ENCODE measurements around the gene ACAD9. TPM values are rescaled to one million over a fixed set of nuclear protein-coding genes. Genes with fewer than 3 reads are reported as not detected.

The ACAD9 gene
- polyA plus RNA-seq, 1 of the 3 experiments (the other 2 are of a cell fraction): 41.9 TPM

GRCh38 chr3:128933922-128934253 is 54.5 kb downstream of the ACAD9 start:
- ChIA-PET POLR2A (no interaction called here), CTCF (interaction anchor here (1.1 kb wide), 1 partner anchor 36 kb away, joined by 4 read pairs; no protein-coding TSS in a partner anchor)
- no peaks in the 10 kb centered on the region for H3K9me3 ChIP-seq
- no peaks in the 10 kb centered on the region for H4K20me1 ChIP-seq (ENCODE audit: insufficient read depth)
- no peak overlapping the region for H3K4me3 ChIP-seq (ENCODE audit: low read depth in 2 of 2, low read length in 1 of 2)
- no peaks in the 10 kb centered on the region for H3F3A ChIP-seq (replicated peaks; ENCODE audit: insufficient read depth)
- 67% methylated on average over 1 of the region's 2 CpGs for WGBS (ENCODE audit: low lambda C conversion rate)
- H3K27ac ChIP-seq (ENCODE audit: low read depth in 2 of 2, low read length in 1 of 2): no peak overlapping the region
- H3K9ac ChIP-seq: no peak overlapping the region
- TF ChIP-seq TAF1 (IDR thresholded peaks at IDR 0.05; ENCODE audit: borderline replicate concordance, low read depth, low read length) (no peak), YY1 (IDR thresholded peaks at IDR 0.05; ENCODE audit: low read depth) (no peak), EZH2phosphoT487 (IDR thresholded peaks at IDR 0.05; ENCODE audit: borderline replicate concordance, low read depth) (no peak), FOXJ3 (CRISPR knock-in tag; IDR thresholded peaks at IDR 0.05) (no peak)
- TF ChIP-seq, protein P1, sequence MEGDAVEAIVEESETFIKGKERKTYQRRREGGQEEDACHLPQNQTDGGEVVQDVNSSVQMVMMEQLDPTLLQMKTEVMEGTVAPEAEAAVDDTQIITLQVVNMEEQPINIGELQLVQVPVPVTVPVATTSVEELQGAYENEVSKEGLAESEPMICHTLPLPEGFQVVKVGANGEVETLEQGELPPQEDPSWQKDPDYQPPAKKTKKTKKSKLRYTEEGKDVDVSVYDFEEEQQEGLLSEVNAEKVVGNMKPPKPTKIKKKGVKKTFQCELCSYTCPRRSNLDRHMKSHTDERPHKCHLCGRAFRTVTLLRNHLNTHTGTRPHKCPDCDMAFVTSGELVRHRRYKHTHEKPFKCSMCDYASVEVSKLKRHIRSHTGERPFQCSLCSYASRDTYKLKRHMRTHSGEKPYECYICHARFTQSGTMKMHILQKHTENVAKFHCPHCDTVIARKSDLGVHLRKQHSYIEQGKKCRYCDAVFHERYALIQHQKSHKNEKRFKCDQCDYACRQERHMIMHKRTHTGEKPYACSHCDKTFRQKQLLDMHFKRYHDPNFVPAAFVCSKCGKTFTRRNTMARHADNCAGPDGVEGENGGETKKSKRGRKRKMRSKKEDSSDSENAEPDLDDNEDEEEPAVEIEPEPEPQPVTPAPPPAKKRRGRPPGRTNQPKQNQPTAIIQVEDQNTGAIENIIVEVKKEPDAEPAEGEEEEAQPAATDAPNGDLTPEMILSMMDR (IDR thresholded peaks at IDR 0.05): no peak
- no peaks in the 10 kb centered on the region for H3K36me3 ChIP-seq (replicated peaks in 1 of 2; ENCODE audit: control insufficient read depth in 1 of 2, insufficient read depth in 2 of 2, low read length in 1 of 2)
- no peaks in the 10 kb centered on the region for H3K79me2 ChIP-seq (ENCODE audit: insufficient read depth)
- H3K4me1 ChIP-seq (ENCODE audit: control insufficient read depth in 1 of 2, insufficient read depth in 2 of 2, low read depth in 1 of 2, low read length in 1 of 2): no peaks in the 10 kb centered on the region
- no peak for DNase-seq
- H3K4me2 ChIP-seq: no peak overlapping the region
- no peak overlapping the region for H2AFZ ChIP-seq (ENCODE audit: low read depth)
- peaks cover 38% of the 10 kb centered on the region; the same call in 1 of the 2 replicates for H3K27me3 ChIP-seq (ENCODE audit: insufficient read depth)
- no peaks in the 10 kb centered on the region for H3K9me2 ChIP-seq

DNA sequence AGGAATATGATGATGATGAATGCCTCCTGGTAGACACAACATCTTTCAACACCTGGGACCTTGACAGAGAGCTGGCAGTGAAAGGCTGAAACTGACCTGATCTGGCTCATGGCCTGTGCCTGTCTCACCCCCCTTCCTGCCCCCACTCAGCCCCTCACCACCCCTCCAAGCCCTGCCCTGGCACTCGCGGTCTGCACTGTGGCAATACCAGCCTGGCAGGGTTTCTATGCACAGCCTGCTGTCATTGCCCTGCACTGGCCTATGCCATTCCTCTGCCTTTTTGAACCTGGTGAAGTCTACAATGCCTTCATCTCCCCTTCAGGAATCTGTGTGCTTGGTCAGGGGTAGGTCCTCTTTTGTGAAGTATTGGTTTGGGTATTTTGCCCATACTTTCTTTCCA is 56.5 kb downstream of the ACAD9 start:
- Histone ChIP-seq H3K4me1 (ENCODE audit: control insufficient read depth in 1 of 2, insufficient read depth in 2 of 2, low read depth in 1 of 2, low read length in 1 of 2) (no peaks in the 10 kb centered on the region), H3K9me2 (no peaks in the 10 kb centered on the region), H3K9me3 (no peaks in the 10 kb centered on the region), H3K27ac (ENCODE audit: low read depth in 2 of 2, low read length in 1 of 2) (no peak overlapping the region), H3K4me2 (no peak overlapping the region), H3K9ac (no peak overlapping the region), H3K27me3 (ENCODE audit: insufficient read depth) (peaks cover 38% of the 10 kb centered on the region; the same call in 1 of the 2 replicates), H3K79me2 (ENCODE audit: insufficient read depth) (no peaks in the 10 kb centered on the region), H2AFZ (ENCODE audit: low read depth) (no peak overlapping the region), H3F3A (replicated peaks; ENCODE audit: insufficient read depth) (no peaks in the 10 kb centered on the region), H4K20me1 (ENCODE audit: insufficient read depth) (no peaks in the 10 kb centered on the region), H3K4me3 (ENCODE audit: low read depth in 2 of 2, low read length in 1 of 2) (no peak overlapping the region), H3K36me3 (replicated peaks in 1 of 2; ENCODE audit: control insufficient read depth in 1 of 2, insufficient read depth in 2 of 2, low read length in 1 of 2) (no peaks in the 10 kb centered on the region)
- DNase-seq: no peak
- CTCF ChIA-PET: no interaction called here
- 20% methylated on average over 2 of the region's 2 CpGs for WGBS (ENCODE audit: low lambda C conversion rate)
- TF ChIP-seq, protein P1 (IDR thresholded peaks at IDR 0.05): no peak
- TF ChIP-seq, protein P2, sequence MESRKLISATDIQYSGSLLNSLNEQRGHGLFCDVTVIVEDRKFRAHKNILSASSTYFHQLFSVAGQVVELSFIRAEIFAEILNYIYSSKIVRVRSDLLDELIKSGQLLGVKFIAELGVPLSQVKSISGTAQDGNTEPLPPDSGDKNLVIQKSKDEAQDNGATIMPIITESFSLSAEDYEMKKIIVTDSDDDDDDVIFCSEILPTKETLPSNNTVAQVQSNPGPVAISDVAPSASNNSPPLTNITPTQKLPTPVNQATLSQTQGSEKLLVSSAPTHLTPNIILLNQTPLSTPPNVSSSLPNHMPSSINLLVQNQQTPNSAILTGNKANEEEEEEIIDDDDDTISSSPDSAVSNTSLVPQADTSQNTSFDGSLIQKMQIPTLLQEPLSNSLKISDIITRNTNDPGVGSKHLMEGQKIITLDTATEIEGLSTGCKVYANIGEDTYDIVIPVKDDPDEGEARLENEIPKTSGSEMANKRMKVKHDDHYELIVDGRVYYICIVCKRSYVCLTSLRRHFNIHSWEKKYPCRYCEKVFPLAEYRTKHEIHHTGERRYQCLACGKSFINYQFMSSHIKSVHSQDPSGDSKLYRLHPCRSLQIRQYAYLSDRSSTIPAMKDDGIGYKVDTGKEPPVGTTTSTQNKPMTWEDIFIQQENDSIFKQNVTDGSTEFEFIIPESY (IDR thresholded peaks at IDR 0.05; ENCODE audit: borderline replicate concordance, low read depth): no peak
- TF ChIP-seq IRF3 (IDR thresholded peaks at IDR 0.05; ENCODE audit: low read depth, low read length) (no peak), RAD21 (IDR thresholded peaks at IDR 0.05; ENCODE audit: low read length) (no peak), EP300 (IDR thresholded peaks at IDR 0.05; ENCODE audit: borderline replicate concordance in 1 of 2, low read depth in 1 of 2, low read length in 1 of 2) (no peak), RCOR1 (IDR thresholded peaks at IDR 0.05; ENCODE audit: low read length) (no peak), TCF12 (IDR thresholded peaks at IDR 0.05) (no peak), RXRA (IDR thresholded peaks at IDR 0.05; ENCODE audit: borderline replicate concordance, low read depth) (no peak), GATA2 (CRISPR knock-in tag; IDR thresholded peaks at IDR 0.05) (no peak), USF2 (IDR thresholded peaks at IDR 0.05; ENCODE audit: borderline replicate concordance, low read depth, low read length) (no peak), MXI1 (IDR thresholded peaks at IDR 0.05; ENCODE audit: low read depth, low read length) (no peak), GABPA (IDR thresholded peaks at IDR 0.05; ENCODE audit: low read depth) (no peak), JUND (IDR thresholded peaks at IDR 0.05) (no peak)
- POLR2A ChIA-PET: no interaction called here

Data from SK-N-SH (cell line).